ENCODE data around the gene SEL1L2.

The SEL1L2 gene

DNA sequence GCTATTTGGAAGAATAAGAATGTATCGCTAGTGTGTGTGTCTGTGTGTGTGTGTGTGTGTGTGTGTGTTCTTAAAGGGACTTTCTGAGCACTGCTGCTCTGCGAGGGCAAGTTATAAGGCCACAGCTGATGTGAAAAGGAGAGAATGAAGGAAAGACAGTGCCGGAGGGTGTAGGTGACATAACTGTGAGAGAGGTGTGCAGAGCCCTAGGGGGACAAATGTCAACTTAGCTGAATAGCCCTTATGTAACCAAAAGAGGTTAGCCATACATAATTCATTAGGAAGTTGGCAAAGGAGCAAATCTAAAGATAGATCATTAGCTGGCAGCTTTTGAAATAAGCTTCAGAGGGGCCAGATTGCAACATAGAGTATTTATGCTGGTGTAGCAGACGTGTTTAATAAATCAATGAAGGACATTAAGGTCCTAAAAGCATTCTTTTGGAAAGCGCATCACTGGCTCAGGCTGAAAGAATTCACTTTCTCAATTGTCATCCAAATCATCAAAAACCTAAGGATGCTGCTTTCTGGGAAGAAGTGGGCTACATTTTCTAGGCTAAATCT lies 124.5 kb downstream of the SEL1L2 start:
- peak; percentile 85 to 88 for DNase-seq (ENCODE audit: low read depth in 2 of 2)

DNA sequence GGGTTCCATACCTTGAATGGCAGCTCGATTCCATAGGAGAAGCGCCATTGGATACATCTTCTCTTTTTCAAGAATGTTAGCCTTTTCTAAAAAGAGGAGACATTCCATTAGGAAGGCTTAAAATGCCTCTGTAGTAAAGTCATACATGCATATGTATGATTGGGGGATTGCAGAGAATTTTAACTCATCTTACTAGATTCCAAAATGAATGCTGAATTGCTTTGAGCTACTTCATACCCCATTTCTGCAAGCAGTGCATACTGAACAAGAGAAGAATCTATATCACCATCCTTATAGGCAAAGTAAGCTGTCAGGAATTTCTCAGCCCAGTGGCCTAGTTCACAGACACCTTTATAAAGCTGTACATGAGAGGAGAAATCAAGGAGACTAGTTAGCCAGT lies 125.3 kb downstream of the SEL1L2 start:
- peak; percentile 55 to 56 for DNase-seq (ENCODE audit: low read depth in 2 of 2)

DNA sequence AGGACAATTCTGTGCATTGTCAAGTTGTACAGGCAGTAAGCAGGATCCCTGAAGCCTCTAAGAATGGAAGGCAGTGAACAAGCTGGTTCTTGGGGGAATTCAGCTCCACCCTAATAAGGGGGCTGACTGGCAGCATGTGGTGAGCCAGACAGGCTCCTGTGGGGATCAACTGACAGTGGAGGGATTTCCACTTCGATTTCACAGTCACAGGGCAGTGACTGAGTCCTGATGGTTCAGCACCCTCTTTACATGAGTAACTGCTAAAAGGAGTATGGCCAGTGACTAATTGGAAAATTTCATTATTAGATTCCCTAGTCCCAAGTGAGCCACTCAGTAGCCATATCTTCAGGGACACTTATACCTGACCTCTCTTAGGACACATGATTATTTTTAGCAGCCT lies 127.2 kb downstream of the SEL1L2 start:
- DNase-seq (ENCODE audit: low read depth in 2 of 2), result no peak

DNA sequence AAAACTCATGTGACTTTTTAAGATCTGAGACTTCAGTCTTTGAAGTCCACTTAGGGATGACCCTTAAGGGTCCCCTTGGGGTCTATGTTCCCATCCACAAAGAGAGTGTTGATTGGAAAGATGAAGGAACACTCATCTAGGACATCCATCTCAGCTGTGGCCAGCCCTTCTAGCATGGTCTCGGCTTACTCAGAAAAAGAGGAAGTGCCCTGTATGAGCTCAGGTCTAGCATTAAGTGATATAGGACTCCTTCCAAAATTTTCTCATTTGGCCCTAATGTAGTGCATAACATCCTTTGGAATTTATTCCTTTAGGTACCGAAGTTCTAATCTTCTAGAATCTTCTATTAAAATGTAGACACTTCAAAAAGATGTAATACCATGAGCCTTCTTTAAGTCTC lies 128.2 kb downstream of the SEL1L2 start:
- DNase-seq (ENCODE audit: low read depth in 2 of 2), result no peak

DNA sequence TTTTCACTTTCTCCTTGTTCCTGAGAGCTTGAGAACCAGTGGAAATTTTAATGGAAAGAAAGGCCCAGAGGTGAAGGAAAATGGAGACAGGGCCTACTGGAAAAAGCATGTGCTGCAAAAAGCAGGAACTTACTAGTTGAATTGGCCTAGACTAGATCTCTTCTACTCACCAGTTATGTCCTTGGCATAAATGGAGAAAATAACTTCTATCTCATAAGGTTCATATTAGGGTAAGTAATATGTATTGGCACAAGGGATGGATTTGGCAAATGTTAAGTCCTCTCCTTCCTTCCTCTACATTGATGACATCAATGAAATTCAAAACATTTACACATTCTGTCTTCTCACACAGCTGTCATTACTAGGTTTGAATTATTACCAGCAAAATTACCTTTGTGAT lies 131.5 kb downstream of the SEL1L2 start:
- no peak for DNase-seq (ENCODE audit: low read depth in 2 of 2)

DNA sequence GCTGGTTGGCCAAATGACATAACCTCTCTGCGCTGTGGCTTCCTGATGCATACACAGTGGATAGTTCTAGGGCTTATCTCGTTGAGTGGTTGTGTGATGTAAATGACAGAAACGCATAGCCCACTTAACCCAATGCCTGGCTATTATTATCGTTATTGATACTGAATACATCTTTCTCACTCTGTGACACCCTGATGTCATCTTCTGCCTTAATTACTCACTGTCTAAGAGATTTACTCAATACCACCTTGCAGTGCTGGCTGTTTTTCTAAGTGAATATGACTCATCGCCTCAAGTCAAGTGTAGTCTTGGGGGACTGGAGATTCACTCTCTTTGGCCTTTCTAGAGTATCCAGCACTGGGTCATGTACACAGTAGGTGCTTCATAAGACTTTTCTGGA lies 132.0 kb downstream of the SEL1L2 start:
- no peak for DNase-seq (ENCODE audit: low read depth in 2 of 2)

DNA sequence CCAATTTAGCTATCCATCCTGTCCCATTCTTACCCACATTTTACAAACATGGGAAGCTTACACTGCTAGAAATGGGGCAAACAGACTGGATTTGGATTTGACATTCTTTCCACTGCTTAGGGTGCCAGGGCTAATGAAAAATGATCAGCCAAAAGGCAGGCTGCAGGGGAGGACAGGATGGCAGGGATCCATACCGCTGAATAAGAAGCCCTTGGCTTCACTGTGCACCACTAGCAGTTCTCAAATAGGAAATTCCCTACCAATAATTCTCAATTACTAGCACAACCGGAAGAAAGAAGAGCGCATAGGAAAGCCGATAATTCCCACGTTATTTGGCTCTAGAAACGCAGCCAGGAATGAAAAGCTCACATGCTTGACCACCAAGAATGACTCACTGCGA lies 132.5 kb downstream of the SEL1L2 start:
- no peak for DNase-seq (ENCODE audit: low read depth in 2 of 2)

DNA sequence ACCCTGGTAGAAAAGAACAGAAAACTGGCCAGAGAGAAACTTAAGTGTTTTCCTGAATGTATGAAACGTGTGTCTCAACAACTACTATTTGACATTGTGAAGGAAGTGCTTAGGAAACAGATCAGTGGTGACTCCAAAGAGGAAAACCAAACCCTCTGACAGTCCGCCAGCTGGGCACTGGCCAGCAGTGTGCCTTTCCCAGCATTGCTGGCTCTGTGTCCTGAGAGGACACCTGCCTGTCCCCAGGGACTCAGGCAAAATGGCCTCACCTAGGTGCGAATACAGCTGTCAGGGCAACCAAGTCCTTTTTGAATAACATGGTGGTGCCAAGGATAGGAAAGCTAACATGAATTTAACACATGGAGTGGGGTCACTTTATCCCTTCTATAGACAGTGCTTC lies 133.1 kb downstream of the SEL1L2 start:
- no peak for DNase-seq (ENCODE audit: low read depth in 2 of 2)

DNA sequence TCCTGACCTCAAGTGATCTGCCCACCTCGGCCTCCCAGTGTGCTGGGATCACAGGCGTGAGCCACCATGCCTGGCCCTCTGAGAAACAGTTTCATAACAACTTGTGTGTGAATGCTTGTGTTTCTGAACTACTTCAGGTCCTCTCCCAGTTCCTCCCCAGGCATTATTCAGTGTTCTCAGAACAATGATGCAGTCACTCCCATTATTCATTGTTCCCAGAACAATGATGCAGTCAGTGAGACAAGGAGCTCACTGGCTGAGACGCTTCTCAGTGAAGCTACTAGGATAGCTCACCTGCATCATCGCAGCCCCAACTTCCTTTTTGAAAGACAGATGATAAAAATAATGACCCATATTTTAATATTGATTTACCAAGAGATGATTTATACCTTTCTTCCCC lies 134.1 kb downstream of the SEL1L2 start:
- no peak for DNase-seq (ENCODE audit: low read depth in 2 of 2)

DNA sequence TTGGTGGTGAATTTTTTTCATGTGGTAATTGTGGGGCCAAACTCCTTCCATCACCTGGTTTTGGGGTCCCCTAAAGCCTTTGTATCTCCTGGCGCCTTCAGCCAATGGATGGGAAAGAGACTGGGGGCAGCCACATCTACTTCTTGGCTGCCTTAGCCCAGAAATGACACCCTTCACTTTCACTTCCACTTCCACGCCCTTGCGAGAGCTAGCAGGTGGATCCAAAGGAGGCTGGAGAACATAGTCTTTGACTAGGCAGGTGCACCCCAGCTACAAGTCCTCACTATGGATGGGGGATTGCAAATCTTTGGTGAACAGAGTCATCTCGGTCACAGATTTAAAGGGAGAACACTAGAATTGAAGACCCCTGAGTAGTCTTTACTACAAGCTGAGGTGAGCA lies 134.8 kb downstream of the SEL1L2 start:
- DNase-seq (ENCODE audit: low read depth in 2 of 2), result no peak

DNA sequence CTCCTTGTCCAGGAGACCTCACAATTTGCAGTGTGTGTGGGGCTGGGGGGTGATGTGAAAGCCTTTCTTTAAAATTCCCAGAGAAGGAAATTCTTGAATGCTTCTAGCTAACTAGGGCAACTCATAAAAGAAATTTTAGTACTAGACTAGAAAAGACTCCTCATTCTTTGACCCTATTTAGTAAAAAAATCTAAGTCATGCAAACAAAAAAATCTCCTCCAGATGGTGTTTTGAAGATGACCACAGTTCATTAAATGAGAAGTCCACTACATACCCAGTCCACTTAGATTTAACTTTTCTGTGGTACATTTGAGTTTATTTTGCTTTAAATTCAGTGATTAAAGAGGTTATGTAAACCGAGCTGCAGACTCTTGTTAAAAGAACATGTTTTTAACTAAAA lies 138.1 kb downstream of the SEL1L2 start:
- no peak for DNase-seq (ENCODE audit: low read depth in 2 of 2)

DNA sequence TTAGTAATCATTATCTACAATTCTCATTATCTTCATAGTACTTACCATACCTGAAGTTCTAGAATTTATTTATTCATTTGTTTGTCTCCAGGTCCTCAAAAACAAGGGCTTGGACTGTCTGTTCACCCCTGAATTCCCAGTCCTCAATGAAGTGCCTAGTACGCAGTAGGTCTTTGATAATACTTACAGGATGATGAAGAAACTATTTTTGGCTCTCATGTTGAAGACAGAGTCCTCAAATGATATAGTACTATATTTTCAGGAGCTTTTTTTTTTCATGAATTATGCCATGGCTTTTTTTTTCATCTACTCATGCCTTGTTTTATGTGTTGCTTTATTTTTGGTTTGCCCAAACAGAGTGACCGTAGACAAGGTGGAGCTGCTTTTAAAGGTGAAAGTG lies 139.1 kb downstream of the SEL1L2 start:
- no peak for DNase-seq (ENCODE audit: low read depth in 2 of 2)

DNA sequence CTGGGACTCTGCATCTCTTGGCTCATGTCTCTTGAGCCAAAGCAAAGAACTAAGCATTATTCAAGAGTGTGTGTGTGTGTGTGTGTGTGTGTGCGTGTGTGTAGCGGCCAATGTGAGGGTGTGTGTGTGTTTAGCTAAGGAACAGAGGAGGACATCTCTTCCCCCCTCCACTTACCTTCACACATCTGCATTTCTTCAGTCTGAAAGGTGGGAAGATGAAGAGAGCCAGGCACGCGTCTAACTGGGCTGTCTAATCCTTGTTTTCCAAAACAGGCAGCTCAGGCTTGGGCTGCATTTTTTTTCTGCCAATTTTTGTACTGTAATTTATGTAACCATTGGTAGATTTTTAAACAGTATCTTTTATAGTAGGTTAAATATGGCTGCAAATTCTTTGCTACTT lies 146.1 kb downstream of the SEL1L2 start:
- no peak for DNase-seq (ENCODE audit: low read depth in 2 of 2)

DNA sequence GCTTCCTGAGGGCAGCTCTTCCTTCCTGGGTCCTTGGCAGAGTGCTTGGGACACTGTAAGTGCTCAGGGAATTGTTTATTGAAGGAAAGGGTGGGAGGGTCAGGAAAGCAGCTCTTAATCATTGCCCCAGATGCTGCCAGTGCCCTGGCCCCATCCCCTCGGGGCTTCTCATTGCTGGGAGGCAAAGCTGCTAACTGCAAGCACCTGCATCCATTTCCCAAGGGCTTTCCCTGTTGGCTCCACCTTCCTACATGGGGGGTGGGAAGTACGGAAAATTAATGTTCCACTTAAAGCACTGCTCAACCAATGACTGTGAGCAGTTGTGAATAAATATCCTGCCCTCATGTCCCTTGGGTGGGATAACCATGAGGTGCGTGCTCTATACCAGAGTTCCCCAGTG lies 149.2 kb downstream of the SEL1L2 start:
- DNase-seq (ENCODE audit: low read depth in 2 of 2), result no peak

DNA sequence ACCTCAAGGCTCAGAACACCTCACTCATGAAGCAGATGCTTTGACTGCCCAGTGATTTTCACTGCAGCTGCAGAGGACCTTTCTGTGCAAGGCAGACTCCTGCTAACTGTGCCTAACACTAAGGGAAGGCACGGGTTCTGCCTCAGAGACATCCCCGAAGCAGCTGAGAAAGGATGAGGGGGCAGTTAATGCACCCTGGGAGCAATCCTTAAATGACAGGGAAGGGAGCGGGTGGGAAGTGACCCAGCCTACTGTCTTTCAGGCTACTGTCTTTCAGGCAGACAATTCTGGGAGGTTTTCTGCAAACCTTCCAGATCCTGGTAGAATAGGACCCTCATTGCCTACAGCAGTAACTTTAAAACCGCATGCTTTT lies 150.3 kb downstream of the SEL1L2 start:
- DNase-seq (ENCODE audit: low read depth in 2 of 2), result no peak

DNA sequence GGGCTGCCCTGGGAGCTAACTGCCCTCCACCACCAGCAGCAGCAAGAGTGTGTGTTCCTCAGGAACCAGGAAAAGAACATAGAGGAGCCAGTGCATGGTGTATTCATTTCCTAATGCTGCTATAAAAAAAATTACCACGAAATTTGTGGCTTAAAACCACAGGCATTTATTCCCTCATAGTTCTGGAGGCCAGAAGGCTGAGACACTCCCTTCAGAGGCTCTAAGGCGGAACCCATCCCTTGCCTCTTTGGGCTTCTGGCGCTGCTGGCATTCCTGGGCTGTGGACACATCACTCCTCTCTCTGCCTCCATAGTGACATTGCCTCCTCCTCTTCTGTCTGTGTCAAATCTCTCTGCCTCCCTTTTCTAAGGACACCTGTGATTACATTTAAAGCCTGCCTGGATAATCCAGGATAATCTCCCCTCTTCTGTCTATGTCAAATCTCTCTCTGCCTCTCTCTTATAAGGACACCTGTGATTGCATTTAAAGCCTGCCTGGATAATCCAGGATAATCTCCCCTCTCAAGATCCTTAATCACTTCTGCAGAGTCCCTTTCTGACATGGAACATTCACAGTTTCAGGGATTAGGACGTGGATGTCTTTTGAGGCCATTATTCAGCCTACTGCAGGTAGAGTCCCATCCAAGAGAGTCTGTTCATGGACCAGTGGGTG lies 150.9 kb downstream of the SEL1L2 start:
- peak; percentile 80 to 83 for DNase-seq (ENCODE audit: low read depth in 2 of 2)

DNA sequence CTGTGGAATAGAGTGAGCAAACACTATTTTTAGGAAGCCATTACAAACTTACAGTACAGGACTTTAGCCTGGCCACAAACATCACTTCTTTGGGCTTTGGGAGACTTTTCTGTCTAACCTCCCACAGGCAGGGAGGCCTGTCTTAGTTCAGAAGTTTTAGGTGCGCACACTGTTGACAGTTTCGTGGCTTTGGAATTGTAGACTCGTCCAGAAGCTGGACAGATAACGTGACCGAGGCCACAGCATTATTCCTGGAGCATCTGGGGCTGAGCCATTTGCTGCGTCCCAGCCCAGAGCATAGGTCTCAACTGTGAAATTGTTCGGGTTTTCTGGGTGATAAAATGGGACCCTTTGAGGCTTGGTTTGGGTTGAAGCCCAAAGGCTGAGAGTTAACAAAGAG lies 151.8 kb downstream of the SEL1L2 start:
- DNase-seq (ENCODE audit: low read depth in 2 of 2), result no peak

DNA sequence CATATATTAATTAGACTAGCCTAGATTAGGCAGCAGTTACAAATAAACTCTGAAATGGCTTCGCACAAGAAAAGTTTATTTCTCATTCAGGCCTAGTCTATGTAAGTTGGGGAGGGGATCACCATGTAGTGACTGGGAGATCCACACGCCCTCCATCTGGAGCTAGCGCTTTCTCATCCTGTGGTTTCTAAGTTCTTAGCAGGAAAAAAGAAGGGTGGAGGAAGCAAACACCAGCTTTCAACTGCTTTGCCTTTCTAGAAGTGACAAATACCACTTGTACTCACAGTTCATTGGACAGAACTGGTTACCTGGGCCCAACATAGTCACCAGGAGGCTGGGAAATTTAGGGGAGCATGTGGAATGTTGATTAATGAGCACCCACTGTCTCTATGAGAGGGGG lies 158.9 kb downstream of the SEL1L2 start:
- no peak for DNase-seq (ENCODE audit: low read depth in 2 of 2)

DNA sequence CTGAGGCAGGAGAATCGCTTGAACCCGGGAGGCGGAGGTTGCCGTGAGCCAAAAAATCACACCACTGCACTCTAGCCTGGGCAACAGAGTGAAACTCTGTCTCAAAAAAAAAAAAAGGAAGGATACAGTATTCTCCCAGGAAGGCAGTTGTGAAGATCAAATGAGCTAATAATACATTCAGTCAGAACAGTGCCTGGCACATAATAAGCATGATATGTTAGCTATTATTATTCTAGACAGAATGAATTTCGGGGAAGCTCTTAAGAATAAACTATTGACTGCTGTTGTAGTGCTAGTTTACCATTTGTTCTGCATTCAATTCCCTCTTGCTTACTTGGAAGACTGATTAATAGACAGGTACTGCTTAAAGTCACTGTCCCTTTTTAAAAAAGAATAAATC lies 164.9 kb downstream of the SEL1L2 start:
- no peak for DNase-seq (ENCODE audit: low read depth in 2 of 2)

DNA sequence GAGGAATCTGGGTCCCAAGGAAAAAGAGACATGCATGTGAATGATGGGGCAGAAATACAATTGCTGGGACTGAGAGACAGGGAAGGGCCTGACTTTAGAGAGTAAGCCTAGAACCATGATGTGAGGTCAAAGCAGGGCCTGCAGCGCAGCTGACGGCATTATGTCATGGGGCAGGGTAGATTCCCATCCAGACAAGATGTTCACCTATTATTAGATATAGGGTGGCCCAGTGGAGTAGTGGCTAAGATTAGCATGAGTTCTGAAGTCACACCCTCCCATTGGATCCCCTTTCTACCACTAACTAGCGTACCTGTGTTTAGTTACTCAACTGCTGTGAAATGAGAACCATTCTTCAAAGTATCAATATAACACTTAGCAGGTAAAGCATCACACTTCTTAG lies 166.0 kb downstream of the SEL1L2 start:
- DNase-seq (ENCODE audit: low read depth in 2 of 2), result no peak

DNA sequence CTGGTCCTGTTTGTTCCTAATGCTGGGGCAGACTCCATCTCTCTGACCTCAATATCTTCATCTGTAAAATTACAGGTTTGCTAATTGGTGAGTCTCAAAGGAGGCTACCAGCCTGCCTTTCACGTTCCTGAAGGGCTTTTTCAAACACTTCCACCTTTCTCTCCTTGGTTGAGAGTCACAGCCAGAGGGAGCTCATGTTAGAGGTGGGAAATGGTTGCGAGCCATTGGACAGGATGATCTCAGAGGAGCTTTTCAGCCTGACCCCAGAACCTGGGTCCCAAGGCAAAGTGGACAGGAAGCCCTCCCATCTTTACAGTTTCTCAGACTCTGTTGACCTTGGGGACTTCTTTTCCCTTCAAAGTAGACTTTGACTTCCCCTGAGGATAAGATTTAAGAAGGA lies 168.0 kb downstream of the SEL1L2 start:
- DNase-seq (ENCODE audit: low read depth in 2 of 2), result no peak

DNA sequence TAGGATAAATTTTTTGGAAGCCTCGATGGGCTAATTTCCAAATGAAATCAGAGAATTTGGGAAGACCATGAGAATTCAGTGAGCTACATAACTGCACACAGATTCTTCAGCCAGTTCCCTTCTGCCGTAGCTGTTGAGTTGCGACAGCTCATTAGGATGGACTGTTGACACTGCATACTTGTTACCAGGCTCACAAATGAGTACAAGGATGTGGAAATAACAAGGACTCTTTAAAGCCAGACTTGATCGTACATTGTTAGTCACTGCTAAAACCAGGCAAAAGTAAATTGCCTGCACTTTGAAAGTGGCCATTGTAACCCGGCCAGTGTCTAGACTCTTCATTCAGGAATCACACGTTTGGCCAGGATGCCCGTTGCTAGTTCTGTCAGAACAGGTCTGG lies 168.5 kb downstream of the SEL1L2 start:
- DNase-seq (ENCODE audit: low read depth in 2 of 2), result peak in 1 of 2 experiments; percentile 19

DNA sequence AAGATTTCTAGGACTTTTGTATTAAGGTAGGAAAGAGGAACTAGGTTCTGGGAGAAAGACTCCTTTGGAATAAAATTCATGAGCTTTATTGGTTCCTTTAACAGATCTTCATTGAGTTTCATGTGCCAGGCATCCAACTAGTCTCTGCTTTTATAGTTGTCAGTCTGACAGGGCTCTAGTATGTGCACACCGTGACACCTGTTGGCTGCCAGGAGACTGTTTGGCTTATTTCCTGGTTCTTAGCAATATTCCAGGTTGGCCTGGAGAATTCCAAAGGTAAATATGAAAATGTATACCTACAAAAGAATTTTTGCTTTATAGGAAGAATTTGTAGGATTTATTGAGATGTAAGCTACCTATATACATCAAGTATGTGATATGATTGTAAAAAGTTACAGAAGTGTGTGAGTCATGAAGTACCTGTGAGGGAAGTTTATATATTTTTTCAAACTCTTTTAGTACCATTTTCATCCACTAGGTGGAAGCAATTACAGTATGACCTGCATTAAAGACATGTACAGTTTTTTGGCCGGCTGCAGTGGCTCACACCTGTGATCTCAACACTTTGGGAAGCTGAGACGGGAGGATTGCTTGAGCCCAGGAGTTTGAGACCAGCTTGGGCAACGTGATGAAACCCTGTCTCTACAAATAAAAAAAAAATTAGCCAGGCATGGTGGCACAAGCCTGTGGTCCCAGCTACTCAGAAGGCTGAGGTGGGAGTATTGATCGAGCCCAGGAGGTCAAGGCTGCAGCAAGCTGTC lies 170.3 kb downstream of the SEL1L2 start:
- peak in 1 of 2 experiments; percentile 10 for DNase-seq (ENCODE audit: low read depth in 2 of 2)

Data from fibroblast of skin of left biceps (primary cell).